ENCODE data around the gene NHSL2. TPM values are rescaled to one million over a fixed set of nuclear protein-coding genes. Genes with fewer than 3 reads are reported as not detected.

The NHSL2 gene
- total RNA-seq, 1 donor from 2014 or later, result 57.6 TPM

DNA sequence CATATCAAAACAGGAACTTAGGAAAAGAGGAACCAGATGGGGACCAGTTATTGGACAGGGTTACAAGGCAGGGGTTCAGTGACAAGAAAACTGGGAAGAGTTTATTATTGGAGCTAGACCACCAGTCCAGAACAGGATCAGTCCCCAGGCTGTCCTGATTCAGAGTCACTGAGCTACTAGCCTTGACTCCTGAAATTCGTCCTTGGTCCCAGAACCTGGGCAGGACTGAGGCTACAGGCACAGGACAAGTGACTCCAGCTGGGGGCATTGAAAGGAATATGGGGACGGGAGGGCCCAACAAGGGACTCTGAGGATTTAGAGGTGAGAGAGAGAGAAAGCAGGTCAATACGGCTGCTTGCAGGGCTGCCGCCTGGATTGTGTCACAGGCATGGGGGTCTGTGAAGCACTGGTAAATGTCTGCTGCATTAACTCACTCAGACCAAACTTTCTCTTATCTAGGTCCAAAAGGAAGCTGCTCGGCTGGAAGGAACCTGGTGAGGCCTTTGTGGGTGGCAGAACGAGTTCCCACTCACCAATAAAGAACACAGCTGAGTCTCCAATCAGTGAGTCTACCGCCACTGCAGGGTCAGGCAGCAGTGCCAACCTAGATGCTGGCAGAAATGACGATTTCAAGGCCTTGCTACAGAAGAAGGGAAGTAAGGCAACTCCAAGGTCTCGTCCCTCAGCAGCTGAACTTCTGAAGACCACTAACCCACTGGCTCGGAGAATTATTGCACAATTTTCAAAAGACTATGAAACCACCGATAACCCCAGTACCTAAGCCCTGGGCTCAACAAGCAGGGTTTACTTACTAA is 232.4 kb downstream of the NHSL2 start:
- Mint-ChIP-seq H3K36me3 (ENCODE audit: low read depth, unreplicated experiment) (peaks cover 37% of the 10 kb centered on the region), H3K9me3 (ENCODE audit: unreplicated experiment) (no peaks in the 10 kb centered on the region), H3K4me3 (ENCODE audit: unreplicated experiment) (no peak overlapping the region), H3K27ac (ENCODE audit: unreplicated experiment) (no peak overlapping the region), H3K4me1 (ENCODE audit: unreplicated experiment) (no peaks in the 10 kb centered on the region), H3K27me3 (ENCODE audit: unreplicated experiment) (peaks cover 3% of the 10 kb centered on the region)
- TF ChIP-seq, protein P1, sequence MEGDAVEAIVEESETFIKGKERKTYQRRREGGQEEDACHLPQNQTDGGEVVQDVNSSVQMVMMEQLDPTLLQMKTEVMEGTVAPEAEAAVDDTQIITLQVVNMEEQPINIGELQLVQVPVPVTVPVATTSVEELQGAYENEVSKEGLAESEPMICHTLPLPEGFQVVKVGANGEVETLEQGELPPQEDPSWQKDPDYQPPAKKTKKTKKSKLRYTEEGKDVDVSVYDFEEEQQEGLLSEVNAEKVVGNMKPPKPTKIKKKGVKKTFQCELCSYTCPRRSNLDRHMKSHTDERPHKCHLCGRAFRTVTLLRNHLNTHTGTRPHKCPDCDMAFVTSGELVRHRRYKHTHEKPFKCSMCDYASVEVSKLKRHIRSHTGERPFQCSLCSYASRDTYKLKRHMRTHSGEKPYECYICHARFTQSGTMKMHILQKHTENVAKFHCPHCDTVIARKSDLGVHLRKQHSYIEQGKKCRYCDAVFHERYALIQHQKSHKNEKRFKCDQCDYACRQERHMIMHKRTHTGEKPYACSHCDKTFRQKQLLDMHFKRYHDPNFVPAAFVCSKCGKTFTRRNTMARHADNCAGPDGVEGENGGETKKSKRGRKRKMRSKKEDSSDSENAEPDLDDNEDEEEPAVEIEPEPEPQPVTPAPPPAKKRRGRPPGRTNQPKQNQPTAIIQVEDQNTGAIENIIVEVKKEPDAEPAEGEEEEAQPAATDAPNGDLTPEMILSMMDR (IDR thresholded peaks at IDR 0.05; ENCODE audit: unreplicated experiment), result no peak
- no peak for DNase-seq (ENCODE audit: low spot score)

DNA sequence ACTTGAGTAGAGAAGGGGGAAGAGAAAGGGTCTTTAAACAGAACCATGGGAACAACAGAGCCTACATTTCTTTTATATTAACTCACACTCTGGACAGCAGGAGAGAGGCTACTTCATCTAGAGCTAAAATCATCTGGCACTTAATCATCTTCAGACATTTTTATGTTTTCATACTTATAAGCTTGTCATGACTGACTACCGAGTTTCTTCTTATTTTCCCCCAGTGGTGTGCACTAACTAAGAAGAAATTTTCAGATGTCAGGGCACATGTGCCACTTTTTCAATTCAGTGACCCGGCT is 232.9 kb downstream of the NHSL2 start:
- peaks cover 37% of the 10 kb centered on the region for H3K36me3 Mint-ChIP-seq (ENCODE audit: low read depth, unreplicated experiment)
- H3K9me3 Mint-ChIP-seq (ENCODE audit: unreplicated experiment), result no peaks in the 10 kb centered on the region
- no peak overlapping the region for H3K4me3 Mint-ChIP-seq (ENCODE audit: unreplicated experiment)
- H3K4me1 Mint-ChIP-seq (ENCODE audit: unreplicated experiment), result no peaks in the 10 kb centered on the region
- peaks cover 3% of the 10 kb centered on the region for H3K27me3 Mint-ChIP-seq (ENCODE audit: unreplicated experiment)
- TF ChIP-seq, protein P1 (IDR thresholded peaks at IDR 0.05; ENCODE audit: unreplicated experiment), result no peak
- no peak for DNase-seq (ENCODE audit: low spot score)
- no peak overlapping the region for H3K27ac Mint-ChIP-seq (ENCODE audit: unreplicated experiment)

DNA sequence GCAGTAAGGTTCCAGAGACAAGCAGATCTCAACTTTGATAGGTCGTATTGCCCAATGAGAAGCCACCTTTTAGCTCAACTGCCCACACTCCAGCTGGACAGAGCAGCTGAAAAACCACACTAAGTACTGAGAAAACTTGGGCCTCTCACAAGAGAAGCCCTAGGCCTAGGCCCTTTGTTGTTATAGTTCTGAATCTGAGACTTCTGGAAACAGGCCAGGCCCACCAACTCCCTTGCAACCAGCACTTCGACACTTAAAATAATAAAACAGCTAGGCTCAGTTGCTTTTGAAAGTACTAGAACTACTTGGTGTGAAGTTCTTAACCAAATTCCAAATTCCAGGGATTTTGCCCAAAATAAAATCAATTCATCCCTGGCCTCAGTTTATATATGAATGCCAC is 234.5 kb downstream of the NHSL2 start:
- Mint-ChIP-seq H3K36me3 (ENCODE audit: low read depth, unreplicated experiment) (peaks cover 28% of the 10 kb centered on the region), H3K9me3 (ENCODE audit: unreplicated experiment) (no peaks in the 10 kb centered on the region), H3K4me3 (ENCODE audit: unreplicated experiment) (no peak overlapping the region), H3K27me3 (ENCODE audit: unreplicated experiment) (peaks cover 3% of the 10 kb centered on the region), H3K27ac (ENCODE audit: unreplicated experiment) (no peak overlapping the region), H3K4me1 (ENCODE audit: unreplicated experiment) (no peaks in the 10 kb centered on the region)
- DNase-seq (ENCODE audit: low spot score), result no peak
- TF ChIP-seq, protein P1 (IDR thresholded peaks at IDR 0.05; ENCODE audit: unreplicated experiment), result no peak

DNA sequence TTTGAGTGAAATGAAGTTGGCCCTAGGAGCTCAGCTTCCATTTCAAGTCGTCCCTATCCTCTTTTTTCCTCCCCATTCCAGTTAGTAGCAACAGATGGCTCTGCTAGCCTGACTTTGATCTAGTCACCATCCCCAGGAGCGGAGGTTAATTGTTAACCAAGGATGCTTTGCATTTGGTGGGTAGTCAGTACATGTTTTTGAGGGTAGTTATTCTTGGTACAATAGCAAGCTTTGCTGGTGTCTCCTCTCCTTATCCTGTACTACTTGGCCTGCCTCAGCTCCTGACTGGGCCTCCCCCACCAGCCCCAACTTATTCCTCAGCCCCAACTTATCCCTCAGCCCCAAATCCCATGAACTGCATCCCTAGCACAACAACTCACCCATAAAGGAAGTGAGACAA is 235.9 kb downstream of the NHSL2 start:
- Mint-ChIP-seq H3K27ac (ENCODE audit: unreplicated experiment) (no peak overlapping the region), H3K36me3 (ENCODE audit: low read depth, unreplicated experiment) (peaks cover 16% of the 10 kb centered on the region), H3K4me3 (ENCODE audit: unreplicated experiment) (no peak overlapping the region), H3K9me3 (ENCODE audit: unreplicated experiment) (no peaks in the 10 kb centered on the region), H3K27me3 (ENCODE audit: unreplicated experiment) (peaks cover 3% of the 10 kb centered on the region), H3K4me1 (ENCODE audit: unreplicated experiment) (no peaks in the 10 kb centered on the region)
- DNase-seq (ENCODE audit: low spot score), result no peak
- TF ChIP-seq, protein P1 (IDR thresholded peaks at IDR 0.05; ENCODE audit: unreplicated experiment), result no peak

DNA sequence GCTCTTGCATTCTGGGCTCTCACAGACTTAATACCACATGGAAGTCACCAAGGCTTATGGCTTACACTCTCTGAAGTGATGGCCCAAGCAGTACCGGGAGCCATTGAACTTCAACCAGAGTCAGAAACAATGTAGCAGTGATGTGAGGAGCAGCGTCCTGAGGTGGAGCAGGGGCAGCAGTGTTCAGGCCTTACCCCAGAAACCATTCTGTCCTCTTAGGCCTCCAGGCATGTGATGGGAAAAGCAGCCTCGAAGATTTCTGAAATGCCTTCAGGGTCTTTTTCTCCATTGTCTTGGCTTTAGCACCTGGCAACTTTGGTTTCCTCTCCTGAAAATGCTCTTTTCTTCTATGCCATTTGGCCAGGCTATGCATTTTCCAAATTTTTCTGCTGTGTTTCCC is 248.1 kb downstream of the NHSL2 start:
- Mint-ChIP-seq H3K9me3 (ENCODE audit: unreplicated experiment) (no peaks in the 10 kb centered on the region), H3K4me3 (ENCODE audit: unreplicated experiment) (no peak overlapping the region)

More for the DNA sequence above, 248.1 kb downstream of the NHSL2 start:
- no peaks in the 10 kb centered on the region for H3K4me1 Mint-ChIP-seq (ENCODE audit: unreplicated experiment)
- TF ChIP-seq, protein P1 (IDR thresholded peaks at IDR 0.05; ENCODE audit: unreplicated experiment), result no peak
- no peak for DNase-seq (ENCODE audit: low spot score)
- peaks cover 8% of the 10 kb centered on the region for H3K36me3 Mint-ChIP-seq (ENCODE audit: low read depth, unreplicated experiment)
- H3K27me3 Mint-ChIP-seq (ENCODE audit: unreplicated experiment), result no peaks in the 10 kb centered on the region
- H3K27ac Mint-ChIP-seq (ENCODE audit: unreplicated experiment), result no peak overlapping the region

All from endothelial cell (in vitro differentiated cells).